Esophagus squamous epithelium (tissue), 5 donors: ENCODE measurements around the gene PPP2R5B. TPM values are rescaled to one million over a fixed set of nuclear protein-coding genes. Genes with fewer than 3 reads are reported as not detected.

Experiments used
- DNase-seq: peaks from one replicate; lab custom pipeline; 2025; lab: John Stamatoyannopoulos, UW
- H3K27ac ChIP-seq, 4 donors: fragments of 200-600 bp; sonication (generic); one replicate each; pipeline ENCODE4 v1.5.1; 2016 to 2019; ENCODE audit warnings: mild to moderate bottlenecking in 1 of 4
- H3K27me3 ChIP-seq, 4 donors: fragments of 200-600 bp; sonication (generic); 1 replicate in 3 of 4; 2 replicates in 1 of 4; pipeline versions ENCODE4 v1.5.1 to v1.6.0; 2017 to 2021; ENCODE audit warnings: antibody characterized with exemption in 1 of 4
- H3K36me3 ChIP-seq, 3 donors: fragments of 200-600 bp; sonication (generic); one replicate each; pipeline ENCODE4 v1.5.1; 2016 to 2019
- H3K4me1 ChIP-seq, 3 donors: fragments of 200-600 bp; sonication (generic); one replicate each; pipeline ENCODE4 v1.5.1; 2017 to 2019
- H3K4me3 ChIP-seq, 4 donors: fragments of 200-600 bp; sonication (generic); 1 replicate in 3 of 4; 2 replicates in 1 of 4; pipeline ENCODE4 v1.5.1; 2016 to 2019; ENCODE audit warnings: mild to moderate bottlenecking in 2 of 4, moderate library complexity in 1 of 4
- H3K9me3 ChIP-seq, 3 donors: fragments of 200-600 bp; sonication (generic); one replicate each; pipeline ENCODE4 v1.5.1; 2016 to 2019
- POLR2A ChIP-seq, 4 donors: fragments of 450-650 bp; IDR thresholded peaks; one replicate each; pipeline ENCODE4 v1.6.1; 2017; ENCODE audit warnings: antibody characterized with exemption in 4 of 4, mild to moderate bottlenecking in 4 of 4, moderate library complexity in 3 of 4
- WGBS, 2 donors: methylation state at CpG; one replicate each; pipeline ENCODE4 v1.1.5; 2018; 5-methylcytosine and 5-hydroxymethylcytosine counted together
- intact Hi-C: fragments of 100-400 bp; cut with DNase I; formaldehyde crosslinking; loops from one replicate; pipeline ENCODE4 v1.15.0; 2022
- total RNA-seq, 4 donors: library from RNA; depleted of rRNA; stranded (reverse); fragments of >200 nt; gene quantifications; one replicate each; pipeline ENCODE4 v1.1.0, GENCODE V29; 2016
- TF ChIP-seq, protein P1 (sequence below), 6 experiments: fragments of 450-650 bp in 4 of 6; fragments of 200-600 bp in 2 of 6; sonication (generic) in 2 of 6; IDR thresholded peaks; one replicate each; pipeline ENCODE4 v1.5.1; 2016 to 2019; ENCODE audit warnings: antibody characterized with exemption in 6 of 6, mild to moderate bottlenecking in 4 of 6, moderate library complexity in 4 of 6
- donor health status: DM: yes; HTN: yes; CAD: no.

The PPP2R5B gene
- total RNA-seq, 4 donors from 2014 or later: 7.7 to 10.5 (median 8.6) TPM

- intact Hi-C loops: no loop called here
- H3K27ac ChIP-seq: no peak overlapping the region
- peaks cover 19 to 85% (median 24%) of the 10 kb centered on the region in 3 donors for H3K36me3 ChIP-seq
- peaks cover 12 to 19% (median 14%) of the 10 kb centered on the region in 3 donors for H3K4me1 ChIP-seq
- no peak for TF ChIP-seq POLR2A (IDR thresholded peaks at IDR 0.05)
- TF ChIP-seq, protein P1, sequence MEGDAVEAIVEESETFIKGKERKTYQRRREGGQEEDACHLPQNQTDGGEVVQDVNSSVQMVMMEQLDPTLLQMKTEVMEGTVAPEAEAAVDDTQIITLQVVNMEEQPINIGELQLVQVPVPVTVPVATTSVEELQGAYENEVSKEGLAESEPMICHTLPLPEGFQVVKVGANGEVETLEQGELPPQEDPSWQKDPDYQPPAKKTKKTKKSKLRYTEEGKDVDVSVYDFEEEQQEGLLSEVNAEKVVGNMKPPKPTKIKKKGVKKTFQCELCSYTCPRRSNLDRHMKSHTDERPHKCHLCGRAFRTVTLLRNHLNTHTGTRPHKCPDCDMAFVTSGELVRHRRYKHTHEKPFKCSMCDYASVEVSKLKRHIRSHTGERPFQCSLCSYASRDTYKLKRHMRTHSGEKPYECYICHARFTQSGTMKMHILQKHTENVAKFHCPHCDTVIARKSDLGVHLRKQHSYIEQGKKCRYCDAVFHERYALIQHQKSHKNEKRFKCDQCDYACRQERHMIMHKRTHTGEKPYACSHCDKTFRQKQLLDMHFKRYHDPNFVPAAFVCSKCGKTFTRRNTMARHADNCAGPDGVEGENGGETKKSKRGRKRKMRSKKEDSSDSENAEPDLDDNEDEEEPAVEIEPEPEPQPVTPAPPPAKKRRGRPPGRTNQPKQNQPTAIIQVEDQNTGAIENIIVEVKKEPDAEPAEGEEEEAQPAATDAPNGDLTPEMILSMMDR (IDR thresholded peaks at IDR 0.05): no peak
- DNase-seq: no peak
- H3K27me3 ChIP-seq: no peaks in the 10 kb centered on the region
- no peak overlapping the region for H3K4me3 ChIP-seq
- 88% methylated on average over 7 of the region's 7 CpGs for WGBS, 2 donors
- no peaks in the 10 kb centered on the region for H3K9me3 ChIP-seq
Measured at GRCh38 chr11:64929625-64930024, 5.1 kb downstream of the PPP2R5B start.

- no peak overlapping the region for H3K27ac ChIP-seq
- no peak for TF ChIP-seq POLR2A (IDR thresholded peaks at IDR 0.05)
- TF ChIP-seq, protein P1 (IDR thresholded peaks at IDR 0.05): no peak
- H3K27me3 ChIP-seq: no peaks in the 10 kb centered on the region
- no peak for DNase-seq
- 91 to 94% methylated on average over 5 to 6 of the region's 6 CpGs for WGBS, 2 donors
- H3K4me3 ChIP-seq: no peak overlapping the region
- no peaks in the 10 kb centered on the region for H3K9me3 ChIP-seq
- peaks cover 19 to 91% (median 24%) of the 10 kb centered on the region in 3 donors for H3K36me3 ChIP-seq
- H3K4me1 ChIP-seq: peaks cover 9 to 17% (median 11%) of the 10 kb centered on the region in 3 donors
- intact Hi-C loops: no loop called here
Measured at GRCh38 chr11:64930340-64930739, 5.9 kb downstream of the PPP2R5B start.

GRCh38 chr11:64931290-64931689, 6.8 kb downstream of the PPP2R5B start:
- intact Hi-C loops: no loop called here
- no peaks in the 10 kb centered on the region for H3K9me3 ChIP-seq
- TF ChIP-seq, protein P1 (IDR thresholded peaks at IDR 0.05): no peak
- no peak for TF ChIP-seq POLR2A (IDR thresholded peaks at IDR 0.05)
- WGBS, 2 donors: 93 to 100% methylated on average over 2 to 5 of the region's 7 CpGs
- H3K4me3 ChIP-seq: no peak overlapping the region
- H3K4me1 ChIP-seq: peaks cover 0 to 14% (median 1%) of the 10 kb centered on the region in 3 donors
- H3K36me3 ChIP-seq: peaks cover 19 to 89% (median 24%) of the 10 kb centered on the region in 3 donors
- H3K27ac ChIP-seq: no peak overlapping the region
- H3K27me3 ChIP-seq: no peaks in the 10 kb centered on the region
- DNase-seq: no peak

- Histone ChIP-seq H3K27ac (no peak overlapping the region), H3K9me3 (no peaks in the 10 kb centered on the region), H3K4me1 (peaks cover 0 to 10% (median 0%) of the 10 kb centered on the region in 3 donors), H3K27me3 (no peaks in the 10 kb centered on the region), H3K36me3 (peaks cover 19 to 79% (median 24%) of the 10 kb centered on the region in 3 donors), H3K4me3 (no peak overlapping the region)
- no peak for TF ChIP-seq POLR2A (IDR thresholded peaks at IDR 0.05)
- TF ChIP-seq, protein P1 (IDR thresholded peaks at IDR 0.05): no peak
- WGBS, 2 donors: 75 to 92% methylated on average over 5 of the region's 5 CpGs
- intact Hi-C loops: no loop called here
- no peak for DNase-seq
Measured at GRCh38 chr11:64932324-64932723, 7.8 kb downstream of the PPP2R5B start.

- H3K36me3 ChIP-seq: peaks cover 19 to 68% (median 24%) of the 10 kb centered on the region in 3 donors
- no peak overlapping the region for H3K4me3 ChIP-seq
- intact Hi-C loops: no loop called here
- no peaks in the 10 kb centered on the region for H3K27me3 ChIP-seq
- no peak for DNase-seq
- no peak overlapping the region for H3K27ac ChIP-seq
- H3K4me1 ChIP-seq: peaks cover 0 to 10% (median 0%) of the 10 kb centered on the region in 3 donors
- no peaks in the 10 kb centered on the region for H3K9me3 ChIP-seq
- TF ChIP-seq POLR2A (IDR thresholded peaks at IDR 0.05): no peak
- TF ChIP-seq, protein P1 (IDR thresholded peaks at IDR 0.05): no peak
- WGBS, 2 donors: 68 to 80% methylated on average over 4 to 5 of the region's 12 CpGs
Measured at GRCh38 chr11:64933213-64933934, 8.9 kb downstream of the PPP2R5B start.
